Retina (tissue), 1 donor: Measurements from ENCODE around the gene TBC1D25.
"Not testable (repeated sequence)": the region's sequence is repeated elsewhere in the genome, so short reads cannot be mapped to it uniquely, and the experiment has no call there.

Experiments used
- DNase-seq: peaks from one replicate; pipeline ENCODE4 v3.0.0-alpha.2; 2016

TBC1D25 gene

DNA sequence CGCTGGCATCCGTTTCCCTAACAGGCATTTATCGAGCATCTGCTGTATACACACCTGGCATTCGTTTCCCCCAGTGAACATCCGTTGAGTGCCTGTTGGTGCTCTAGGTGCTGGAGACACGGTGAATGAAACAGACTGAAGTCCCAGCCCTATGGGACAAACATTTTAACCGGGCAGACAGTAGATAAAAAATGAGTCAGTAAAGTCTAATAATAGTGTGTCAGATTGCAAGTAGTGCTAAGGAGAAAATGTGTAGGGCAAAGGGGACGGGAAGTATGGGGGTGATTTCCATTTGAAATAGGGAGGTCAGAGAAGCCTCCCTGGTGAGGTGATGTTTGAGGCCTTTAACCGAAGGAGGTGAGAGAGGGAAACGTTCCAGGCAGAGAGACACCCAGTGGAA lies 23.2 kb upstream of the TBC1D25 start:
- DNase-seq, result no peak

DNA sequence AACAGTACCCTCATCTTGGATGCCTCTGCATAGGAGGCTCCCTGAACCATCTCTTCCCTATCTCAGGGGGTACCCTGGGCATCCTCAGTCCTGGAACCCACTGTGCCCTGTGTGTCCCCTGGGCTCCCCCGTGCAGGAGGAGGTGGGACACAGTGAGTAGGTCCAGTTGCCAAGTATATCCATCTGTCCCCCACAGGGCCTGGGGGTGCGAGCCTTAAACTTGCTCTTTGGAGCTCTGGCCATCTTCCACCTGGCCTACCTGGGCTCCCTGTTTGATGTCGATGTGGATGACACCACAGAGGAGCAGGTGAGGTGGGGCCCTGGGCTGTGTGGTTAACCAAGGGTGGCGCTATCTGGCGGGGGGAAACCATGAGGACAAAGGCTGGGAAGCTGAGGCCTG lies 22.5 kb upstream of the TBC1D25 start:
- no peak for DNase-seq

DNA sequence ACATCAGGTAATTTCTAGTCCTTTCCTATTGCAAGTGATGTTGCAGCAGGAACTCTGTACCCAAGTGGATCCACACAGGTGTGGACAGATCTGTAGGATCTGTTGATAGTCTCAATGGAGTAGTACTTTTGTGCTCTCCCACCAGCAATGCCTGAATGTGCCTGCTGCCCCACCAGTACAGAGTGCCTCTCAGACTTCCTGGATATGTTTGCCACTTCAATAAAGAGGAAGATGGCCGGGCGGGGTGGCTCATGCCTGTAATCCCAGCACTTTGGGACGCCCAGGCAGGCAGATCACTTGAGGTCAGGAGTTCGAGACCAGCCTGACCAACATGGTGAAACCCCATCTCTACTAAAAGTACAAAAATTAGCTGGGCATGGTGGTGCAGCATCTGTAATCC lies 20.0 kb upstream of the TBC1D25 start:
- DNase-seq, result not testable (repeated sequence)

DNA sequence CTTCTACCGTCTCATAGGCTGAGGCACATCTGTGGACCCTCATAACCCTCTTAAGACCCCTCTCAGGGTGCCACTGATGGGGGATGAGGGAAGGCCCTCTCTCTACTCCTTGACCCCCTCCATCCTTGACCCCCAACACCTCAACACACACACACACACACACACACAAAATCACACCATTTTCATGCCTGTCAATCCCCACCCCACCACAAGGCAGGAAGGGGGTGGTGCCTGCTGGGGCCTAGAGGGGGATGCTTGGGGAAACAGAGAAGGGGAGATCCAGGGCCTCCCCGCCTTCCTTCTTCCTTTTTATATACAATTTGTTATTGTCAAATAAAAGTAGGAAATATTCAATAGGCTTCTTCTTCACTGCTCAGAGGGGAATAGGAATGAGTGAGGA lies 19.1 kb upstream of the TBC1D25 start:
- no peak for DNase-seq

DNA sequence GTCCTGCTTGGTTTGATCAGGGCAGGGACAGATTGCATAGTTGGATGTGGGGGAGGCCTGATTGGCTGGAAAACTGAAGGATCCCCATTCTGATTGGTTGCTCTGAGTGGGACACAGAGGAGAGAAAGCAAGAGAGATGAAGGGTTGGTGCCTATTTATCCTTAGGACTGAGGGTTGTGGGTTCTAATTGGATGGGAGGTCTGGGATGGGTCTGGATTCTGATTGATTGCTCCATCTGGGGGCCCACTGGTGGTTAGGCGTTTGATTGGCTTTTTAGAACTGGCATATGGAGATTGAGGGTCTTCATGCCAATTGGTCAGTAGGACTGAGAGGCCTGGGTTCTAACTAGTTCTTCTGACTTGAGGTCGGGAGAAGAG lies 18.6 kb upstream of the TBC1D25 start:
- DNase-seq, result no peak

DNA sequence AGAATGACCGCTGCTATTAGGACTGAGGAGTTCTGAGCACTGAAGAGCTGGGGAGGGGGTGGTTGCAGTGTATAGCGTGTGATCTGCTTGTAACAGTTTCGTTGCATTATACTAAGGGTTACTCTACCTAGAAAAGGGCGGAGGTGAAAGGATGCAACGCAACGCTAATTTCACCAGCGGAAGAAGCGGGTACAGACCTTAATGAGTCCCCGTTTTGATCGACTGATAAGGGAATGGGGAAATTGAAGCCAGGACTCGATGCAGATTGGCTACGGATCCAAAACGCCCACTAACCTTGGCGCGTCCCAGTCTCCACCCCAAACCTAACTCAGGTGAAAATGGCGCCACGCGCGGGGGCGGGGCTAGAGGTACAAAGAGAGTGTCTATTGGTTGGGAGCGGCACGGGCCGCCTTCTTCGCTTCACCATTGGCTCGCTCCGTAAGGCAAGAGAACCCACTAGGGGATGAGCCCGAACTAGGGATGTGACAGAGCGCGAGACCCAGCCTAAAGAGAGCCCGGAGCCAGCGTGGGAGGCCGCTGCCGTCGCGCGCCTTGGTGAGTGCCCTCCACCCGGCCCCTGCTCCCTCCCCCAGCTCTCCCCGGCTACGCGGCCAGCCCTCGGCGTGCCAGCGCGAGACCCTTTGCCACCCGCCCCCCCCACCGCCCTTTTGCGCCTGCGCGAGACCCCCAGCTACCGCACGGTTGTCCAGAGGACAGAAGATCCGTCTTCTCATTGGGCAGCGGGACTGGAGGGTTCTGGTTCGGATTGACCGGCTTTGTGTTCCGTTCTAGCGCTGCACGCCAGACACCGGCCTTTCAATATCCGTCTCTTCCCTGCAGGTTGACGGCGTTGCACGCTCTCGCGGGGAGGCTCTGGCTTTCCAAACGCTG lies 17.9 kb upstream of the TBC1D25 start, which contains the start of gene EBP:
TSS of gene EBP (plus strand) at position 456 of the 891 bp plus-strand sequence. CDS start 1,964 bp downstream, outside the sequence.
- peak; percentile 89 for DNase-seq

DNA sequence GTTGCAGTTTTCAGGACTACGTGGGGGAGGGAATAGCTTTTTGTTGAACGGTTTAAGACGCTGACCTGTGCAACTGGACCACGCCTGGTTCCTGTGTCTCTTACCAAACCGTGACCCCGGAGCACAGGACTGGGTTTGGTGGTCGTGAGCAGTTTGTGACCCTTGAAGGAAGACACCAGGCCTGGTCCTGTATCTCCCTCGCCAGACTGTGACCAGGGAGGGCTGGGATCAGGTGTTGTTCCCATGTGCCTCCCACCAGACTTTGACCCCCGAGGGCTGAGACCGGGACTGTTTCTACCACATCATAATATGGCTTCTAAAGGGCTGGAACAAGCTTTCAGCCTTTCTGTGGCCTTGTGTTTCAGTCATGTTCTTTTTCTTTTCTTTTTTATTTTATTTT lies 17.2 kb upstream of the TBC1D25 start:
- DNase-seq, result no peak

DNA sequence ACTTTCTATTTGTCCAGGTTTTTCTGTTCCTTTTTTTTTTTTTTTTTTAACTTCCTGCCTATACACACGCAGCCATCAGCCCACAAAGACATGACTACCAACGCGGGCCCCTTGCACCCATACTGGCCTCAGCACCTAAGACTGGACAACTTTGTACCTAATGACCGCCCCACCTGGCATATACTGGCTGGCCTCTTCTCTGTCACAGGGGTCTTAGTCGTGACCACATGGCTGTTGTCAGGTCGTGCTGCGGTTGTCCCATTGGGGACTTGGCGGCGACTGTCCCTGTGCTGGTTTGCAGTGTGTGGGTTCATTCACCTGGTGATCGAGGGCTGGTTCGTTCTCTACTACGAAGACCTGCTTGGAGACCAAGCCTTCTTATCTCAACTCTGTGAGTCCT lies 15.8 kb upstream of the TBC1D25 start:
- no peak for DNase-seq

DNA sequence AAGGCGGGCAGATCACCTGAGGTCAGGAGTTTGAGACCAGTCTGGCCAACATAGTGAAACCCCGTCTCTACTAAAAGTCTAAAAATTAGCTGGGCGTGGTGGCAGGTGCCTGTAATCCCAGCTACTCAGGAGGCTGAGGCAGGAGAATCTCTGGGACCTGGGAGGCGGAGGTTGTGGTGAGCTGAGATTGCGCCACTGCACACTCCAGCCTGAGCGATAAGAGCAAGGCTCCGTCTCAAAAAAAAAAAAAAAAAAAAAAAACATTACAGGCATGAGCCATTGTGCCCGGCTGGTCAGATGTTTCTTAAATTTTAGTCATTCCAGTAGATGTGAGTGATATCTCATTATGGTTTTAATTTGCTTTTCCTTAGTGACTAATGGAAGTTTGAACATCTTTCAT lies 13.7 kb upstream of the TBC1D25 start:
- not testable (repeated sequence) for DNase-seq

DNA sequence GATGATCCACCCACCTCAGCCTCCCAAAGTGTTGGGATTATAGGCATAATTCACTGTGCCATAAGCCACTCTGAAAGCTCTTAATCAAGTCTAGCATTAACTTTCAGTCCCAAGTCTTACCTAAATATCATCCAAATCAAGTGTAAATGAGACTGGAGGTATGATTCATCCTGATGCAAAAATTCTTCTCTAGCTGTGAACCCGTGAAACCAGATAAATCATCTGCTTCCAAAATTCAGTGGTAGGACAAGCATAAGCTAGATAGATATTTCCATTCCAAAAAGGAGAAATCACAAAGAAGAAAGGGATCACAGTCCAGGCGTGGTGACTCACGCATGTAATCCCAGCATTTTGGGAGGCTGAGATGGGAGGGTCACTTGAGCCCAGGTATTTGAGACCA lies 8.8 kb upstream of the TBC1D25 start:
- DNase-seq, result no peak

DNA sequence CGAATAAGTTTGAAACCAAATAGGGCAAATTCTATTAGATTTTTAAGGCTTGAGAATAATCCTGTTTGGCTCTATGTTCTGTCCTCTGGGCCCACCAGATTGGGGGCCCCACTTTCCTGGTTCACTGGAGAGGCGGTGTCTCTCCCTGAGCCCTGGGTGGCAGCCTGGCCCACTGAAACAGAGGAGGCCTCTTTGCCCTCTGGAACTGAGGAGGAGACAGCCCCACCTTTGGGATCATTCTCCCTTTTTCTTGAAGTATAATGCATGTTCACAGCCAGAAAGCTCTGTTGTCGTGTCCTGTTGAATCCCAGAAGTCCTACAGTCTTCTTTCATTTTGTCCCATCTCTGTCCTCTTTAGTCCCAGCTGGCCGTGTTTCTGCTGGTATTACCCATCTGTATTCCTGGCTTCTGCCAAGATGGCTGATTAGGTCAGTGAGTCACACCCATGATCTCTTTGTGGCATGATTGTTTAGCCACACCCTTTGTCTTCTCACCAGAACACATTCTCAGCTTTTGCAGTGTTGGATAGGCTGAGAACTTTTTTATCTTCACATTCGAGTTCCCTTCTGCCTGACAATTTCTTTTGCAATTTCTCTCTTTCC lies 8.1 kb upstream of the TBC1D25 start:
- no peak for DNase-seq

DNA sequence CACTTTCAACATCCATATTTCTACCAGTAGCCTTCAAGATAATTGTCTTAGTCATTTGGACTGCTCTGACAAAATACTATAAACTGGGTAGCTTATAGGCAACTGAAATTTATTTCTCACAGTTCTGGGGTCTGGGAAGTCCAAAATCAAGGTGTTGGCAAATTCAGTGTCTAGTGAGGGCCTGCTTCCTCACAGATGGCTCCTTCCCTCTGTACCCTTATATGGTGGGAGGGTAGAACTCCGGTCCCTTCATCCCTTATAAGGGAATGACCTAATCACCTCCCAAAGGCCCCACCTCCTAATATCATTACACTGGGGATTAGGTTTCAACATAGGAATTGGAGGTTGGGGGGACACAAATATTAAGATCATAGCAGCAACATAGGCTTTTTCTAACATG lies 7.4 kb upstream of the TBC1D25 start:
- DNase-seq, result no peak

DNA sequence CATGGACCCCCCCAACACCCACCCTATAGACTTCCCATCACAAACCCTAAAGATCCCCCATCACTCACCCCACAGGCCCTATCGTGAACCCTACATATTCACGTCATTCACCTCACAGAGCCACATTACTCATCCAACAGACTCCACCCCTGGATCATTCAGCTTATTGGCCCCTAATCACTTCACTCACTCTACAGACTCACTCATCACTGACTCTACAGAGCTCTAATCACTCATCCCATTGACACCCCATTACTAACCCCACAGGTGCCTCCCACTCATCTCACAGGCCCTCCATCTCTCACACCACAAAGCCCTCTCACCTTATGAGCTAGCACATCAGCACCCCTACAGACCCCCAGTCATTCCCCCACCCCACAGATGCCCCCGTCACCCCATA lies 6.3 kb upstream of the TBC1D25 start:
- no peak for DNase-seq

DNA sequence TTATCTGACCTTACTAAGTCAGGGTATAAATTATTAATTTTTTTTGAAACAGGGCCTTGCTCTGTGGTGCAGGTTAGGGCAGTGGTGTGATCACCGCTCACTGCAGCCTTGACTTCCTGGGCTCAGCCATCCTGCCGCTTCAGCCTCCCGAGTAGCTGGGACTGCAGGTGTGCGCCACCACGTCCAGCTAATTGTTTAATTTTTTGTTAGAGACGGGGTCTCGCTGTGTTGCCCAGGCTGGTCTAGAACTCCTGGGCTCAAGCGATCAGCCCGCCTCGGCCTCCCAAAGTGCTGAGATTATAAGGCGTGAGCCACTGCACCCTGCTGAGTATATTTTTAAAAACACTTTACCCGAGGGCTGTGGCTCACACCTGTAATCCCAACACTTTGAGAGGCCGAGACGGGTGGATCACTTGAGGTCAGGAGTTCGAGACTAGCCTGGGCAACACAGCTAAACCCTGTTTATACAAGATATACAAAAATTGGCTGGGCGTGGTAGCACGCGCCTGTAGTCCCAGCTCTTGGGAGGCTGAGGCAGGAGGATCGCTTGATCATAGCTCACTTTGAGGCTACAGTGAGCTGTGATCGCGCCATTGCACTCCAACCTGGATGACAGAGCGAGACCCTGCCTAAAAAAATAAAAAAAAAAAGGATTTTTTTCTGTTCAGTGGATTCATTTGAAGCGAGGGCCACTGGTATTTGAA lies 721 bp upstream of the TBC1D25 start:
- DNase-seq, result no peak

DNA sequence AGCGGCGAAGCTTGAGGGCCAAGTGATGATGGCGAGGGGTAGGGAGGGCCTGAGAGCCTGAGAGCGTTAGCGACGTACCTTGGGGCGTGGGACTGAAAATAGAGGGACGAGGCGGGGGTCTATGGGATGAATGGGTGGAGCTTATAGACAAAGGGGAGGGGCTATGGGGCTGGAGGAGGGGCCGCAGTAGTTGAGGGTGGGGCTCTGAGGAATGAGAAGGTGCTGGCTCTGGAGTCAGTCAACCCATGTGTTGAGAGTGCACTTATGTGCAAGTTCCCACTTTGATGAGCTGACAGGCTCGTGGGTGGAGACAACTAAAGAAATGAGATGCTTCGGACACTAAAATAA lies 488 bp downstream of the TBC1D25 start:
- no peak for DNase-seq

DNA sequence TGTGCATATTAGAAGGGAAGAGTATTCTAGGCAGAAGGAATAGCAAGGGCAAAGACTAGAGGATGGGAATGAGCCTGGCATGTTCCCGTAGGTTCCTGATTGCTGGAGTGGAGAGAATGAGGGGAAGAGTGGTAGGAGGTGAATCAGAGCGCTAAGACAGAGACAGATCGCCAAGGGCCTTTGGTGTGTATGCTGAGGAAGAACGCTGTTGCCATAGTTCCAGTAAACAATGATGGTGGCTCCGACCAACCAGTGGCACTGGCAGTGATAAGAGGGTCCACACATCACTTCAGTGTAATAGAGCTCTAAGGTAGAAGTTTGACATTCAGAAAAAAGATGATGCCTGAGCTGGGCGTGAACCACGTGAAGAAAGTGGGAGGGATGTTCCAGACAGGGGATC lies 966 bp downstream of the TBC1D25 start:
- DNase-seq, result no peak

DNA sequence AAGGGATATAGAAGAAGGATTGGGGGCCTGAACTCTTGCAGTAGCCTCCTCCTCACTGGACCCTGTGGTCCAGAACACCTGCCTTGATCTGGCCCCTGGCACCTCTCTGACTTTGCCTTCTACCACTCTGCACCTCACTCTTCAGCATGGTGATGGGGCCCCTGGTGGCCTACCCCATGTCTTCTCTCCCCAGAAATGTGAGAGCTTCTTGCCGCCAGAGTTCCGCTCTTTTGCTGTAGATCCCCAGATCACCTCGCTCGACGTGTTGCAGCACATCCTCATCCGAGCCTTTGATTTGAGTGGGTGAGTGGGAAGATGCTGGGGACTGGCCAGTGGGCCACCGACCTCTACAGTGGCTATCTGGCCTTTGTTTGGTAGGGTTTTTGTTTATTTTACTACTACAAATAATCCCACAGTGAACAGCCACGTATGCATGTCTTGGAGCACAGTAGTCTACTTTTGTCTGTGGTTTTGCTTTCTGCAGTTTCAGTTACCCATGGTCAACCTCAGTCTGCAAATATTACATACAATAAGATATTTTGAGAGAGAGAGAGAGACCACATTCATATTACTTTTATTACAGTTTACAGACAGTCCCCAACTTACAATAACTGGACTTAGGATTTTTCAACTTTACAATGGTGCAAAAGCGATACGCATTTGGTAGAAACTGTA lies 1.8 kb downstream of the TBC1D25 start:
- DNase-seq, result no peak

DNA sequence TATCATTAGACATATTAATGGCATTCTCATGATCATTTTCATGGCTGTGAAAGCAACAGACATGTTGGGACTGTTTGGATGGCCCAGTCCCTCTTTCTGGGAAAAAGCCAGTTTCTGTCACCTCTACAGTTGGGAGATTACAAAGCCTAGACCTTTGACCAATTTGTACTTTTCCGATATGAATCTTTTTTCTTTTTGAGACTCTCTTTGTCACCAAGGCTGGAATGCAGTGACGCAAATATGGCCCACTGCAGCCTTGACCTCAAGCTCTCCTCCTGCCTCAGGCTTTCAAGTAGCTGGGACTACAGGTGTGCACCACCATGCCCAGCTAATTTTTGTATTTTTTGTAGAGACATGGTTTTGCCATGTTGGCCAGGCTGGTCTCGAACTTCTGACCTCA lies 9.4 kb downstream of the TBC1D25 start:
- DNase-seq, result no peak

DNA sequence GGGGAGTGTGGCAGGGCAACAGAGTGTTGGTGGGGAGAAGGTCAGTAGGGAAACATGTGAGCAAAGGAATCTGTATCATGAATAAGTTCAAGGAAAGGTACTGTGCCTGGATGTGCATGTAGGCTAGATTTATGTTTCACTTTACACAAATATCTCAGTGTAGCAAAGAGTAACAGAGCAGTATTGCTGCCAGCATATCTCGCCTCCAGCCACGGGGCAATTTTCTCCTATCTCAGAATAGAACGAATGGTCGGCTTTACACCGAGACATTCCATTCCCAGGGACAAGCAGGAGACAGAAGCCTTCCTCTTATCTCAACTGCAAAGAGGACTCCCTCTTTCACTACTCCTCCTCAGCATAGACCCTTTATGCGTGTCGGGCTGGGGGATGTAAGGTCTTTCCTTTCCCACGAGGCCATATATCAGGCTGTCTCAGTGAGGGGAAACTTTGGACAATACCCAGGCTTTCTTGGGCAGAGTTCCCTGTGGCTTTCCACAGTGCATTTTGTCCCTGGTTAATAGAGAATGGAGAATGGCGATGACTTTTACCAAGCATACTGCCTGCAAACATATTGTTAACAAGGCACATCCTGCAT lies 16.3 kb downstream of the TBC1D25 start:
- not testable (repeated sequence) for DNase-seq

DNA sequence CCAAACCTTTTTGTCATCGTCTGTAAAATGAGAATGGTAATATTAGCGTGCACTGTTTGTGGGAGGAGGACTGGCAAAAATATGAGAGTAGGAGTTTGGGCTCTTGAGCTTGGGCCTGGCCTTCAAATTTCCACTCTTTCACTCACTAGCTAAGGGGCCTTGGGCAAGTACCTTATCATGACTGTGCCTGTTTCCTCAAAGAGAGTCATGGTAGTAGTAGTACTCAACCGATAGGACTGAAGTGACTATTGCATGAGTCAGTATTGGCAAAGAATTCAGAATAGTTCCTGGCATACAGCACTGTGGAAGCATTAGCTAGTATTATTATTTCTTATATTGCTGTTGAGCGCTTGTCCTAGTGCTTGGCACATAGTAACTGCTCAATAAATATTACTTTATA lies 18.8 kb downstream of the TBC1D25 start:
- DNase-seq, result no peak

DNA sequence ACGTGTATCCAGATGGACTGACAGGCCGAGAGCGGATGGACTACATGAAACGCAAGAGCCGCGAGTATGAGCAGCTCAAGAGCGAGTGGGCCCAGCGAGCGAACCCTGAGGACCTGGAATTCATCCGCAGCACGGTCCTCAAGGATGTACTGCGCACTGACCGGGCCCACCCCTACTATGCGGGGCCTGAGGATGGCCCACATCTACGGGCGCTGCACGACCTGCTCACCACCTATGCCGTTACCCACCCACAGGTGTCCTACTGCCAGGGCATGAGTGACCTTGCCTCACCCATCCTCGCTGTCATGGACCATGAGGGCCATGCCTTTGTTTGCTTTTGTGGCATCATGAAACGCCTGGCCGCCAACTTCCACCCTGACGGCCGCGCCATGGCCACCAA lies 20.1 kb downstream of the TBC1D25 start:
- no peak for DNase-seq

DNA sequence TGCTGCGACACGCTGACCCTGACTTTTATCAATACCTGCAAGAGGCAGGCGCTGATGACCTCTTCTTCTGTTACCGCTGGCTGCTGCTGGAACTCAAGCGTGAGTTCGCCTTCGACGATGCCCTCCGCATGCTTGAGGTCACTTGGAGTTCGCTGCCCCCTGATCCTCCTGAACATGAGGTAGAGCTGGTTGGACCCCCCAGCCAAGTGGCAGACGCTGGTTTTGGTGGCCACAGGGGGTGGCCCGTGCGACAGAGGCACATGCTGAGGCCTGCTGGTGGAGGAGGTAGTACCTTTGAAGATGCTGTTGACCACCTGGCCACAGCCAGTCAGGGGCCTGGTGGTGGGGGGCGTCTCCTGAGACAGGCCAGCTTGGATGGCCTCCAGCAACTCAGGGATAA lies 20.5 kb downstream of the TBC1D25 start:
- no peak for DNase-seq

DNA sequence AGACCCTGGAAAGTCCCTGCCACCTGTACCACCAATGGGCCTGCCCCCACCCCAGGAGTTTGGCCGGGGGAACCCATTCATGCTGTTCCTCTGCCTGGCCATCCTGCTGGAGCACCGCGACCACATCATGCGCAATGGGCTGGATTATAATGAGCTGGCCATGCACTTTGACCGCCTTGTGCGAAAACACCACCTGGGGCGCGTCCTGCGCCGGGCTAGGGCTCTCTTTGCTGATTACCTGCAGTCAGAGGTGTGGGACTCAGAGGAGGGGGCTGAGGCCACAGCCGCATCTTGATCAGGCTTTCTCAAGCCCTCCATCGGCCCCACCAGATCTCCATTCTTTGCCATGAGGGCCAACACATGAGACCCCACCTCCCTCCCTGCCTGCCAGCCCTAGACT lies 21.2 kb downstream of the TBC1D25 start:
- DNase-seq, result no peak
